KMS-11 (cell line): ENCODE results near the gene SHROOM1.
A peak's percentile ranks its signal among the peaks of the same experiment; 100 is the strongest.

Experiments used
- H2AFZ ChIP-seq: fragments of 200-600 bp; sonication (generic); 2 replicates; pipeline ENCODE4 v1.6.1; 2016; ENCODE audit warnings: antibody characterized with exemption, mixed run types, low read depth
- H3K27ac ChIP-seq: fragments of 200-600 bp; sonication (generic); 2 replicates; pipeline ENCODE4 v1.6.1; 2016; ENCODE audit warnings: mild to moderate bottlenecking, mixed run types
- H3K27me3 ChIP-seq: fragments of 200-600 bp; sonication (generic); 2 replicates; pipeline ENCODE4 v1.6.1; 2017; ENCODE audit warnings: mild to moderate bottlenecking, low read depth, mixed run types, moderate library complexity; ENCODE audit not compliant: insufficient read depth
- H3K36me3 ChIP-seq: fragments of 200-600 bp; sonication (generic); 2 replicates; pipeline ENCODE4 v1.6.1; 2017; ENCODE audit warnings: mild to moderate bottlenecking, mixed run types; ENCODE audit not compliant: insufficient read depth
- H3K4me1 ChIP-seq: fragments of 200-600 bp; sonication (generic); 2 replicates; pipeline ENCODE4 v1.6.1; 2016; ENCODE audit warnings: mild to moderate bottlenecking, low read depth, mixed run types; ENCODE audit not compliant: poor library complexity, severe bottlenecking
- H3K4me2 ChIP-seq: fragments of 200-600 bp; sonication (generic); 2 replicates; pipeline ENCODE4 v1.7.0; 2016; ENCODE audit warnings: mild to moderate bottlenecking, mixed run types
- H3K4me3 ChIP-seq: fragments of 200-600 bp; sonication (generic); IDR thresholded peaks from 2 replicates; pipeline ENCODE4 v1.6.1; 2017; ENCODE audit warnings: low read depth, low read length, mixed read lengths; ENCODE audit not compliant: insufficient read depth
- H3K79me2 ChIP-seq: fragments of 200-600 bp; sonication (generic); 2 replicates; pipeline ENCODE4 v1.6.1; 2016; ENCODE audit warnings: low read depth, mixed run types; ENCODE audit not compliant: insufficient read depth
- H3K9ac ChIP-seq: fragments of 200-600 bp; sonication (generic); 2 replicates; pipeline ENCODE4 v1.6.1; 2016; ENCODE audit warnings: mild to moderate bottlenecking, mixed run types
- H4K20me1 ChIP-seq: fragments of 200-600 bp; sonication (generic); 2 replicates; pipeline ENCODE4 v1.6.1; 2016; ENCODE audit warnings: mild to moderate bottlenecking, mixed run types; ENCODE audit not compliant: insufficient read depth
- TF ChIP-seq, protein P1 (sequence below): fragments of 200-600 bp; sonication (generic); conservative IDR thresholded peaks from 2 replicates; pipeline ENCODE4 v1.6.1; 2017; ENCODE audit warnings: low read depth, mild to moderate bottlenecking, antibody characterized with exemption, low read length, moderate library complexity, mixed read lengths

Gene SHROOM1

DNA sequence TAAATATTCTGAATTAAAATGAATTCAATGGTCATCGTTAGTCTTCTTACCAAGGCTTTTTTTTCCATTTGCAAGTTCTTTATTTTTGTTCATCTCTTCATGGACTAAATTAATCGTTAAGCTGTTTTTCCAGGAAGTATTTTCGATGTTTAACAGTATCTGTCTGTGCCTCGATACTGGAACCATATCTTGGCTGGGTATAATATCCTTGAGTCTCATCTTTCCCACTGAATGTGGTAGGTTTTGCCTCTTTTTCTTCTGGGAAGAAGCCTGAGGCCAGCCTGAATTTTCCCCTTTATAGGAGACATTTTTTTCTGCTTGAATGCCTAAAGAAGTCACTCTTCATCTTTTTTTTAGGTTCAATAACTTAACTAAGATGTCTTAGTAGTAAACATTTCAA, 49.4 kb downstream of the SHROOM1 start:
- no peak overlapping the region for H3K9ac ChIP-seq
- H3K4me1 ChIP-seq = peaks cover 70% of the 10 kb centered on the region
- H4K20me1 ChIP-seq = no peaks in the 10 kb centered on the region
- TF ChIP-seq, protein P1, sequence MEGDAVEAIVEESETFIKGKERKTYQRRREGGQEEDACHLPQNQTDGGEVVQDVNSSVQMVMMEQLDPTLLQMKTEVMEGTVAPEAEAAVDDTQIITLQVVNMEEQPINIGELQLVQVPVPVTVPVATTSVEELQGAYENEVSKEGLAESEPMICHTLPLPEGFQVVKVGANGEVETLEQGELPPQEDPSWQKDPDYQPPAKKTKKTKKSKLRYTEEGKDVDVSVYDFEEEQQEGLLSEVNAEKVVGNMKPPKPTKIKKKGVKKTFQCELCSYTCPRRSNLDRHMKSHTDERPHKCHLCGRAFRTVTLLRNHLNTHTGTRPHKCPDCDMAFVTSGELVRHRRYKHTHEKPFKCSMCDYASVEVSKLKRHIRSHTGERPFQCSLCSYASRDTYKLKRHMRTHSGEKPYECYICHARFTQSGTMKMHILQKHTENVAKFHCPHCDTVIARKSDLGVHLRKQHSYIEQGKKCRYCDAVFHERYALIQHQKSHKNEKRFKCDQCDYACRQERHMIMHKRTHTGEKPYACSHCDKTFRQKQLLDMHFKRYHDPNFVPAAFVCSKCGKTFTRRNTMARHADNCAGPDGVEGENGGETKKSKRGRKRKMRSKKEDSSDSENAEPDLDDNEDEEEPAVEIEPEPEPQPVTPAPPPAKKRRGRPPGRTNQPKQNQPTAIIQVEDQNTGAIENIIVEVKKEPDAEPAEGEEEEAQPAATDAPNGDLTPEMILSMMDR = no peak
- H3K4me3 ChIP-seq = no peak overlapping the region
- no peaks in the 10 kb centered on the region for H3K27me3 ChIP-seq
- H3K4me2 ChIP-seq = 0 out of 2 replicates have a peak overlapping the region, but pooled peaks have one; percentile 43
- H2AFZ ChIP-seq = no peak overlapping the region
- no peaks in the 10 kb centered on the region for H3K36me3 ChIP-seq
- no peaks in the 10 kb centered on the region for H3K79me2 ChIP-seq
- H3K27ac ChIP-seq = no peak overlapping the region

DNA sequence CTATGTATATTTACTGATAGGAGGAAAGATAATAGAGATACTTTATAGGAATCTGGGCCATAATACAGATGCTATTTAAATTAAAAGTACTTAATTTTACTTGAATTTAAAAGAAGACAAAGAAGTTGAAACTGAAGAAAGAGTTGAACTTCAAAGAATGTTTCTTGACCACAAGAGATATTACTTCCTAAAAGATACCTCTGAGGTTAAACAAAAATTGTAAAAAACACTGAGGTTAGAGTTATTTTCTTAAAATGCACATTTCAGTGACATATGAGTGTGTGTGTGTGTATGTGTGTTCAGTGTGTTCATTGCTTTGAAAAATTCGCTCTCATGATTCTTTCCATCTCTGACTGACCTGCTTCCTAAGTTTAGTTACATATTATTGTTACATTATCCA, 49.9 kb downstream of the SHROOM1 start:
- Histone ChIP-seq H3K27ac (no peak overlapping the region), H3K9ac (no peak overlapping the region), H3K4me1 (peaks cover 70% of the 10 kb centered on the region), H3K4me3 (no peak overlapping the region), H3K27me3 (no peaks in the 10 kb centered on the region), H3K36me3 (no peaks in the 10 kb centered on the region), H3K79me2 (no peaks in the 10 kb centered on the region), H2AFZ (no peak overlapping the region), H3K4me2 (peak overlapping the region; percentile 43; the same call in 1 of the 2 replicates), H4K20me1 (no peaks in the 10 kb centered on the region)
- TF ChIP-seq, protein P1 = no peak

DNA sequence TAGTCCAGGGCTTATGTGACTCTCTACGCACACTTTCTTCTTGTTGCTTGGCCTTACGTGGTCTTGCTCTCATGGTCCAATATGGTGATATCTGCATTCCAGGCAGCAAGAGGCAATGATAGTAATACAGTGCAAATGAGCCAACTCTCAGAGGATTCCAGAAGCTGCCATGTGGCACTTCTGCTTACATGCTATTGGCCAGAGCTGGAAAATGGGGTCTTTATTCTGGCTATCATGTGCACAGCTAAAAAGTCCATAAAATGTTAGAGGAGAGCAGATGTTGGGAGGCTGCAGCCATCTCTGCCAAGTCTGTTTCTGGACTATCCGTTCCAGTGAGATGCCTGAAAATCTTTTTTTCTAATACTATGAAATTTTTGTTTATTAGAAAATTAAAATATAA, 50.5 kb downstream of the SHROOM1 start:
- no peak overlapping the region for H3K27ac ChIP-seq
- H3K27me3 ChIP-seq = no peaks in the 10 kb centered on the region
- TF ChIP-seq, protein P1 = no peak
- H3K4me1 ChIP-seq = peaks cover 68% of the 10 kb centered on the region
- no peaks in the 10 kb centered on the region for H4K20me1 ChIP-seq
- H3K36me3 ChIP-seq = no peaks in the 10 kb centered on the region
- no peaks in the 10 kb centered on the region for H3K79me2 ChIP-seq
- no peak overlapping the region for H3K9ac ChIP-seq
- no peak overlapping the region for H3K4me2 ChIP-seq
- H2AFZ ChIP-seq = no peak overlapping the region
- no peak overlapping the region for H3K4me3 ChIP-seq

DNA sequence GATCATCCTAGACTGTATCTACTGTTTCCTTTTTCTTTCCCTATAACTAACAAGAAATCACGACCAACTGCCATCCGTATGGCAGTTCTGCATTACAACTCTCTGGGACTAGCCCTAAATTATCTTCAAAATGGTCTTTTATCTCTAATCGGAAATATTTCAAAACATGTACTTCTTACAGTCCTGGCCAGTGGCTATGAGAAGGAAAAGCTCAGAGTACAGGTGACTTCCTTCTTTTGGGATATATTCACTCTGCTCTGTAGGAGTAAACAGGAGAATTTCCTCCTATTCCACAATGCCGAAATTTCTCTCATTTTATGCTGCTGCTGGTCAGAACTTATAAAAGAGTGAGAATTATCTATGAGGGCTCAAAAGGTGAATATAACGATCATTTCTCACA, 51.6 kb downstream of the SHROOM1 start:
- H3K4me1 ChIP-seq = peaks cover 57% of the 10 kb centered on the region
- no peaks in the 10 kb centered on the region for H4K20me1 ChIP-seq
- TF ChIP-seq, protein P1 = no peak
- no peak overlapping the region for H3K4me3 ChIP-seq
- H3K27ac ChIP-seq = no peak overlapping the region
- no peaks in the 10 kb centered on the region; the same call in 1 of the 2 replicates for H3K79me2 ChIP-seq
- H3K36me3 ChIP-seq = no peaks in the 10 kb centered on the region
- no peak overlapping the region for H3K9ac ChIP-seq
- H2AFZ ChIP-seq = no peak overlapping the region
- H3K27me3 ChIP-seq = no peaks in the 10 kb centered on the region
- peak overlapping the region; percentile 64; the same call in 1 of the 2 replicates for H3K4me2 ChIP-seq
